Lung (tissue), 12 donors: ENCODE data around the gene OR10AD1. TPM values are rescaled to one million over a fixed set of nuclear protein-coding genes. Genes with fewer than 3 reads are reported as not detected.

Source experiments
- ATAC-seq: fragments of 200-7000 bp; cut with Tn5 transposase; one replicate; pipeline ENCODE4 v1.9.1; 2020; ENCODE audit warnings: moderate number of reproducible peaks; ENCODE audit not compliant: insufficient read depth, low FRiP score
- DNase-seq, 3 donors: peaks; one replicate each; pipeline ENCODE4 v3.0.0-alpha.2; 2013 to 2017
- H3K27ac ChIP-seq, 2 donors: one replicate each; pipeline ENCODE4 v1.5.1; 2013; ENCODE audit warnings: mild to moderate bottlenecking in 2 of 2, moderate library complexity in 2 of 2, control low read depth in 1 of 2, inconsistent platforms in 1 of 2, low read depth in 1 of 2, low read length in 1 of 2
- H3K27me3 ChIP-seq, 3 donors: one replicate each; pipeline ENCODE4 v1.5.1; 2013; ENCODE audit warnings: low read length in 2 of 3; ENCODE audit not compliant: control insufficient read depth in 3 of 3, insufficient read depth in 3 of 3
- H3K36me3 ChIP-seq, 4 donors: one replicate each; pipeline ENCODE4 v1.5.1; 2013; ENCODE audit warnings: low read length in 4 of 4, mild to moderate bottlenecking in 1 of 4, moderate library complexity in 1 of 4; ENCODE audit not compliant: control insufficient read depth in 4 of 4, insufficient read depth in 4 of 4
- H3K4me1 ChIP-seq, 5 donors: one replicate each; pipeline ENCODE4 v1.5.1; 2013; ENCODE audit warnings: low read length in 5 of 5, mild to moderate bottlenecking in 2 of 5, moderate library complexity in 1 of 5; ENCODE audit not compliant: control insufficient read depth in 5 of 5, insufficient read depth in 5 of 5
- H3K4me3 ChIP-seq: one replicate; pipeline ENCODE4 v1.5.1; 2013; ENCODE audit warnings: mild to moderate bottlenecking, control low read depth, moderate library complexity
- H3K9ac ChIP-seq, 2 donors: one replicate each; pipeline ENCODE4 v1.5.1; 2013; ENCODE audit warnings: low read length in 2 of 2, control low read depth in 1 of 2; ENCODE audit not compliant: insufficient read depth in 1 of 2
- H3K9me3 ChIP-seq, 4 donors: one replicate each; pipeline ENCODE4 v1.5.1; 2013; ENCODE audit warnings: low read length in 3 of 4, mild to moderate bottlenecking in 1 of 4, moderate library complexity in 1 of 4; ENCODE audit not compliant: control insufficient read depth in 4 of 4, insufficient read depth in 3 of 4
- CTCF ChIP-seq: IDR thresholded peaks from 2 replicates; pipeline ENCODE4 v1.5.1; 2012; ENCODE audit warnings: mild to moderate bottlenecking; ENCODE audit errors: control extremely low read depth, extremely low read depth
- WGBS, 2 donors: extraction: QIAGEN DNeasy Blood & Tissue Kit; methylation state at CpG; one replicate each; pipeline ENCODE4 v1.1.7; 2013; 5-methylcytosine and 5-hydroxymethylcytosine counted together
- polyA plus RNA-seq, 2 donors: library from polyadenylated mRNA; stranded (reverse); fragments of 200-250 nt; gene quantifications; one replicate each; pipeline ENCODE4 v1.2.1, GENCODE V29; 2013
- total RNA-seq, 2 donors: library from RNA; depleted of rRNA in 1 of 2; stranded (reverse); fragments of >200 nt in 1 of 2; gene quantifications; one replicate each; pipeline ENCODE4 v1.2.1, GENCODE V29; 2014 to 2021
- donor health status: control.
- donor health status: control.
- donor health status: Bipolar disorder and iron deficiency.
- donor health status: healthy.
- donor health status: DM: yes; HTN: yes; CAD: no.

Gene OR10AD1
- total and polyA plus RNA-seq, 4 donors, result not detected

- Histone ChIP-seq H3K36me3 (no peaks in the 10 kb centered on the region), H3K9ac (no peak overlapping the region), H3K4me1 (peaks cover 0 to 9% (median 6%) of the 10 kb centered on the region in 5 donors), H3K27me3 (peaks cover 0 to 5% (median 0%) of the 10 kb centered on the region in 3 donors), H3K4me3 (no peak overlapping the region), H3K9me3 (no peaks in the 10 kb centered on the region), H3K27ac (no peak overlapping the region)
- TF ChIP-seq CTCF, result no peak
- ATAC-seq (no peak), DNase-seq (peak in 1 of 3 donors; percentile 42)
- WGBS, 2 donors, result 63 to 75% methylated on average over 1 of the region's 1 CpG
Observed at GRCh38 chr12:48192861-48193260, 10.2 kb downstream of the OR10AD1 start.

- Histone ChIP-seq H3K9ac (no peak overlapping the region), H3K4me1 (peaks cover 0 to 6% (median 0%) of the 10 kb centered on the region in 5 donors), H3K36me3 (no peaks in the 10 kb centered on the region), H3K27me3 (peaks cover 0 to 13% (median 5%) of the 10 kb centered on the region in 3 donors), H3K9me3 (no peaks in the 10 kb centered on the region), H3K4me3 (no peak overlapping the region), H3K27ac (no peak overlapping the region)
- ATAC-seq (no peak), DNase-seq (no peak)
- no peak for TF ChIP-seq CTCF
Observed at GRCh38 chr12:48191096-48191495, 12.0 kb downstream of the OR10AD1 start.

- Histone ChIP-seq H3K9me3 (no peaks in the 10 kb centered on the region), H3K27ac (no peak overlapping the region), H3K4me1 (no peaks in the 10 kb centered on the region), H3K27me3 (peaks cover 0 to 28% (median 21%) of the 10 kb centered on the region in 3 donors), H3K9ac (no peak overlapping the region), H3K36me3 (no peaks in the 10 kb centered on the region), H3K4me3 (no peak overlapping the region)
- 47 to 55% methylated on average over 6 of the region's 6 CpGs for WGBS, 2 donors
- ATAC-seq, result no peak
- DNase-seq, result peak; percentile 79 to 86 (median 81)
- peak; percentile 73 for TF ChIP-seq CTCF
Observed at GRCh38 chr12:48189331-48190125, 13.6 kb downstream of the OR10AD1 start.
